DND-41 (cell line): ENCODE measurements around the gene MCEE.
"Not testable (repeated sequence)": the region's sequence is repeated elsewhere in the genome, so short reads cannot be mapped to it uniquely, and the experiment has no call there.

ENCODE experiments used
- CTCF ChIP-seq: IDR thresholded peaks from 2 replicates; pipeline ENCODE4 v1.5.1; 2012; ENCODE audit warnings: borderline replicate concordance, low read length, moderate library complexity, mild to moderate bottlenecking; ENCODE audit not compliant: poor library complexity, severe bottlenecking; ENCODE audit errors: extremely low read depth
- EZH2 ChIP-seq: IDR thresholded peaks from 3 replicates; pipeline ENCODE4 v1.6.1; 2012; ENCODE audit warnings: borderline replicate concordance, low read depth, mild to moderate bottlenecking, moderate library complexity, low read length, inconsistent platforms; ENCODE audit not compliant: severe bottlenecking

- TF ChIP-seq EZH2, CTCF: not testable (repeated sequence)
Observed at GRCh38 chr2:71178836-71179235, 48.8 kb upstream of the MCEE start.
